GM21390 (cell line): ENCODE measurements around the gene CTDSPL2.
"Not testable (repeated sequence)": the region's sequence is repeated elsewhere in the genome, so short reads cannot be mapped to it uniquely, and the experiment has no call there.

ENCODE experiments used
- ATAC-seq: cut with Tn5 transposase; IDR thresholded peaks from one replicate; pipeline ENCODE4 v1.9.1; 2021; ENCODE audit not compliant: unreplicated experiment

Gene CTDSPL2

DNA sequence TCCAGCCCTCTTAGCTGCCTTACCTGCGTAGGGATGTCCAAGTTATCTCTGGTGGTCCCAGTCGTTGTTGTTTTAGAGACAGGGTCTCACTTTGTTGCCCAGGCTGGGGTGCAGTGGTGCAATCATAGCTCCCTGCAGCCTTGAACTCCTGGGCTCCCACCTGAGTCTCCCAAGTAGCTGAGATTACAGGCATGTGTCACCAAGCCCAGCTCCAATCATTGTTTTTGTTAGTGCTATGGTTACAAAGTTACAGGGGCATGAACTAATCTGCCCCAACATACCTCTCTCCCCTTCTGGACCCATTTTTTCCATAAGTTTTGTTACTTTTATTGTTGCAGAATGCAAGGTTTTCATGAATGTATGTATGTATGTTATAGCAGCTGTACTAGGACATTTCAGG lies 54.7 kb downstream of the CTDSPL2 start:
- ATAC-seq = no peak

GRCh38 chr15:44485880-44486279 lies 58.5 kb downstream of the CTDSPL2 start:
- ATAC-seq = no peak

DNA sequence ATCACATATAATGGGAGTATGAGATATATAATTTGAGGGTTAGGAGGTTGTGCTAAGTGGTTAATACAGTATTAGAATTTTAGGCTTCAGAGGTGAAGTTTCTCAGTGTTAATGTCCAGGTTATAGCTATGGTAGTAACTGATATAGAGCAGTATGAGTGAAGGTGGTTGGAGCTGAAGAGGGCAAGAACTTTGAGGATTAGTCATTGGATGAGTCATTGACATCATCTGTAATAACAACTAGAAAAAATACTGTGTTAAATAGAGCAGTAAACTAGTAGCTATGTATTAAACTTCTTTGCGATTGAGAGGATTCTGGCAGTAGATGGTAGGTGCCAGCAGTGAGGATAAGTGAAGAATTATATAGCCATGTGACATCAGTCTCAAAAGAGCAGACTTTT lies 62.0 kb downstream of the CTDSPL2 start:
- no peak for ATAC-seq

GRCh38 chr15:44490622-44491021 lies 63.2 kb downstream of the CTDSPL2 start:
- no peak for ATAC-seq

- ATAC-seq = no peak
Measured at GRCh38 chr15:44492040-44492439, 64.6 kb downstream of the CTDSPL2 start.

DNA sequence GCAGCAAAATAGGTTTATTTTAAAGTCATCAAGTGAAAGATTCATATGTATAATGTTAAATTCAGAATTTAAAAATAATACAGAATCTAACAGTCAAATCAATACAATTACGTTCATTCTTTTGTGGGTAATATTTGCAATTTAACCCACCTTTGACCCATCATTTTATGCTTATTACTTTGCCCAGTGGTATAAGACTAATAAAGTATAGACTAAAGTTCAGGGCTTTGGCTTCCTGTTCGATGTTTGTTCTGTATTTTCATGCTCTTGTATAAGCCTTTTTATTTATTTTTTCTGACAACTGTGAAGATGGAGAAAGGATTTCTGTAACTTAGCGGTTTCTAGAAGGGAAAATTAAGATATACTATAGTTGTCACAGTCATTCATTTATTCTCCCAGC lies 65.2 kb downstream of the CTDSPL2 start:
- no peak for ATAC-seq

DNA sequence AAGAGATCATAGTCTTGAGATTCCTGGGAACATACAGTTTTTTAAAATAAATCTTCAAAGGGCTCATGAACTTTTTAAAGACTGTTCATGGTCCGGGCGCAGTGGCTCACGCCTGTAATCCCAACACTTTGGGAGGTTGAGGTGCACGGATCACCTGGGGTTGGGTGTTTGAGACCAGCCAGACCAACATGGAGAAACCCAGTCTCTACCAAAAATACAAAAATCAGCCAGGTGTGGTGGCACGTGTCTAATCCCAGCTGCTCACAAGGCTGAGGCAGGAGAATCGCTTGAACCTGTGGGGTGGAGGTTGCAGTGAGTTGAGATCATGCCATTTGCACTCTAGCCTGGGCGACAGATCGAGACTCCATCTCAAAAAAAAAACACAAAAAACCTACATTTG lies 68.1 kb downstream of the CTDSPL2 start:
- ATAC-seq = no peak

GRCh38 chr15:44500555-44500954 lies 73.1 kb downstream of the CTDSPL2 start:
- no peak for ATAC-seq

DNA sequence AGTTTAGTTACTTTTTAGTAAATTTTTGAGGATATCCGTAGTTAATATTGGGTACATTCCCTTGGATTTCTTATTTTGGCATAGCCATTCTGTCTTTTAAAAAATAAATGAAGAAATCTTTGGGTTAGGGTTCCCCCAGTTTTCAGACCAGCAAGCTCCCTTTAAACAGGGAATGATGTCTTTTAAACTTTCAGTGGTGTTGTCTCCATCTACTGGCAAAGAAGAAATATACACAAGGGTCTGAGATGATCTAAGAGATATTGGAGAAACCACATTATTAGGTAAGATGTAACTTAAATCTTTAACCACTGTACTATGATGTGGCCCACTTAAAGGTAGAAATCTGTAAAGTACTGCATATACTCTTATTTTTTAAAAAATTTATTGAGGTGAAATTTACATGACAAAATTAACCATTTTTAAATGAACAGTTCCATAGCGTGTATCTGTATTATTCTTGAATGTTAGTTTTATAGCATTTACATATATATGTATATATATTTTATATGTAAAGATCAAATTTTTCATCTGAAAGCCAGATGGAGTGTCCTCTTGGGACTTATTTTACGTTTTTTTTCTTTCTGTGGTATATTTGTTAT lies 74.4 kb downstream of the CTDSPL2 start:
- ATAC-seq = no peak

DNA sequence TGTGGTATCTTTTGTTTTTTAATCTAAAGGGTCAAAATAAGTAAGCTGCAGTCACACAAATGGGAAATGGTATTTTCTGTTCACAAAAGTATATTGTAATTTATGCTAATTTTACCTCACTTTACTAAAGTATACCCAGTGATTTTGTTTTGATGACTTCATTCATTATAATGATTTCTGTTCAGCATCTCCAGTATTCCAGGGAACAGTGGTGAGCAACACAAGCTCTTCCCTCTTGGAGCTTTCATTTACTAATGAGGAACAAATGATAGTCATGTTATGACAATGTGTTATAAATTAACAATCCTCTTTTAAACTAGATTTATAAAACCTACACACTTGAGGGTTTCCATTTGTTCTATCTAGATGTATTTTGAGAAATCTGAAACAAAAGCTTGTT lies 89.0 kb downstream of the CTDSPL2 start:
- no peak for ATAC-seq

DNA sequence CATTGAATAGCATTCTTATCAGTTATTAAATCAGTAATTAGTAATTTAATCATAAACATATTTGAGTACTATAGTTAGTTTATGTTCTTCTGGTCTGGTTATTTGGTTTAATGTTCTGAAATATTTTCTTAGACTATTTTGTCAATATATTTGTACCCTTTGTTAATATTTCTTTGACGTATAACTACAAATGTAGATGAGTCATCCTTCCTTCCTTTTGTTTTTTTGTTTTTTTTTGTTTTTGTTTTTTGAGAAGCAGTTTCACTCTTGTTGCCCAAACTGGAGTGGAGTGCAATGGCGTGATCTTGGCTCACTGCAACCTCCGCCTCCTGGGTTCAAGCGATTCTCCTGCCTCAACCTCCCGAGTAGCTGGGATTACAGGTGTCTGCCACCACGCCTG lies 92.1 kb downstream of the CTDSPL2 start:
- no peak for ATAC-seq

DNA sequence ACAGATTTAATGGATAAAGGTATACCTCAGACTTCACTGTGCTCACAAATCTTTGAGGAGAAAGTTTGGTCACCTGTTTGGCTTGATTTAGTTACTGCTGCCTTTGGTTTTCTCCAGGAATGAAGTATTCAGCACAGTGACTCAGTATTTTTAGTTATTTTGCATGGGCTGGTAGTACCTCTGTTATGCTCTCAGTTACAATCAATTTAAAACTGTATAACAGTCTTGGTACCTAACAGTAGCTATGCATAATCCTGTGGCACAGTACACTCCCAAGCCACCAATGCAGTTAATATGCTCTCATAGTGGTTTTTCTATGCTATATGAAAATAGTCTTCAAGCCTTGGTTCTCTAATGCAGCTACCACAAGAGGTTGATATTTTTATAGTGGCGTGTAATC lies 97.6 kb downstream of the CTDSPL2 start:
- ATAC-seq = no peak

DNA sequence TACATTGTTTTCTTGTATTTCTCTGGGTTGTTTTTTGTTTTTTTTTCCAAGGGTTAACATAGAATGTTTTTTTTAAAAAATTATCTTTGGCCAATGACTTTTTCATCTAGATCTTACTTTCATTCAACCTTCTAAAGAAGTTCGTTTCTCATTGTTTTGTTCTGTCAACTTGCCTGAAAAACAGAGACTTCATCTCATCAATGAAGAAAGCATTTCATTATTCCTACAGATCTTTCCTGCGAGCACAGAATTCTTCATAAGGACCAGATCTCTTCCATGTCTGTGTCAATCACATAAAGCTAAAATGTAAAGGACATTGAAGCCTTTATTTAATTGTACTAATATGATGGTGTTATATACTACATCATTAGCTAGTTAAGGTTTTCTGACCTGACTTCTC lies 99.8 kb downstream of the CTDSPL2 start:
- ATAC-seq = no peak

- no peak for ATAC-seq
Measured at GRCh38 chr15:44529864-44530604, 102.6 kb downstream of the CTDSPL2 start.

DNA sequence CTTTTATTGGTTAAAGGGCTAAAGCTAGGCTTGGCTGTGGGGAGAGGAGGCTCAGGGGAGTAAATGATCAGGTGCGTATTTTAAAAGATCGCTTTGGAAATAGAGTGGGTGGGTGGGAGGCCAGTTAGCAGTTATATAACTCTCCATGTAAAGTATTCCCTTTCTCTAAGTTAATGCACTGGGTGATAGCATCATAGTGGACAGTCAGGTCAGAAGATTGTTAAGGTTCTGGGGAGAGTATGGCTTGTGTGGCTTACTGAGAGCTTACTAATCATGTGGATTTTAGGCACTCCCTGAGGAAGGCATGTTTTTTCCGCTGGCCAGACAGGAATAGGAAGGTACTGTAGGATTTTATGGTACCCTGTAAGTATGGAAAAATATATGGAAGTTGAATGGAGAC lies 103.2 kb downstream of the CTDSPL2 start:
- ATAC-seq = no peak

GRCh38 chr15:44532275-44532674 lies 104.8 kb downstream of the CTDSPL2 start:
- not testable (repeated sequence) for ATAC-seq

GRCh38 chr15:44532689-44533088 lies 105.3 kb downstream of the CTDSPL2 start:
- no peak for ATAC-seq

DNA sequence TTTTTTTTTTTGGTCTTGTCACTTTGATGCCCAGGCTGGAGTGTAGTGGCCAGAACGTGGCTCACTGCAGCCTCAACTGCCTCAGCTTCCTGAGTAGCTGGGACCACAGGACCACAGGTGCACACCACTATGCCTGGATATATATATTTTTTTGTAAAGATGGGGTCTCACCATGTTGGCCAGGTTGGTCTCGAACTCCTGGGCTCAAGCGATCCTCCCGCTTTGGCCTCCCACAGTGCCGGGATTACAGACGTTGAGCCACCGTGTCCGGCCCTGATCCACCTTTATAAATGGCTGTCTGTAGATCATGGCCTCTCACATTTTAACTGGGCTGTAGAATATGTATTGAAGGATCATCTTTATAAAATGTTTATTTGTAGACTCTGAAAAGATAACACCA lies 107.7 kb downstream of the CTDSPL2 start:
- ATAC-seq = no peak

- no peak for ATAC-seq
Measured at GRCh38 chr15:44535523-44536301, 108.3 kb downstream of the CTDSPL2 start.

GRCh38 chr15:44536302-44536961 lies 109.0 kb downstream of the CTDSPL2 start:
- ATAC-seq = peak; percentile 44

DNA sequence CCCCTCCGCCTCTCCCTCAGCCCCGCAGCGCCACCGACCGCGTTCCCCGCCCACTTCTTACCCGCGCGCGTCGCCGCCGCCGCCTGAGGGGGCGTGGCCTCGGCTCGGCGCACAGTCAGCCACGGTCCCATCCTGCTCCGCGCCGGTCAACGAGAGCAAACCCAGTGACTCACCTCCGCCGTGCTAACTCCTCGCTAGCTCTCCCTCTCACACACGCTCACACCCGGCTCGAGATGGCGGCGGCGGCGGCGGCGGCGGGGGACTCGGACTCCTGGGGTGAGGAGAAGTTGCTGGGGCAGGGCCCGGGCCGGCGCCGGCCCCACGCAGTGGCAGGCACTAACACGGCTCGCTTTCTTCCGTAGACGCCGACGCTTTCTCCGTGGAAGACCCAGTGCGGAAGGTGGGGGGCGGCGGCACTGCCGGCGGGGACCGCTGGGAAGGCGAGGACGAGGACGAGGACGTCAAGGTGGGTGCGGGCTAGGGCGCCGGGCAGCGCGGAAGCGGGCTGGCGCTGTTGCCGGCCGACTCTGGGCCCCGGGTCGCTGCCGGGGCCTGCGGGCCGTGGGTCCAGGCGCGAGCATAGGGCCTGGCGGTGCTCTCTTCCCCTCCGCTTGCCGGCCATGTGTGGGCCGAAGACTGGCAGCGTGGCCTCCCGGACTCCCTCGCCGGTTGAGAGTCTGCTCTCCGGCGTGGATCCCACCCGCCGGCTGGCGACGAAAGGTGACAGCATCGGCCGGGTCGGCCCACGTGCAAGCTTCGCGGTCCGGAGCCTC lies 109.7 kb downstream of the CTDSPL2 start, which contains the start of gene EIF3J:
EIF3J (plus strand) TSS at position 186 of the 773 bp plus-strand sequence; CDS start at position 234, 48 bp downstream.
- peak; percentile 83 for ATAC-seq
